Activated CD4-positive, CD25-positive, alpha-beta regulatory T cell treated with anti-CD3 and anti-CD28 coated beads, Interleukin-2, amount 50 U/mL, for 16 hours (primary cell): Measurements from ENCODE around the gene MECR.
A peak's percentile ranks its signal among the peaks of the same experiment; 100 is the strongest.
"Not testable (repeated sequence)": the region's sequence is repeated elsewhere in the genome, so short reads cannot be mapped to it uniquely, and the experiment has no call there.

ENCODE experiments used
- DNase-seq: peaks from one replicate; pipeline ENCODE4 v3.0.0-alpha.2; 2020; ENCODE audit warnings: low read depth, low spot score

Gene MECR

DNA sequence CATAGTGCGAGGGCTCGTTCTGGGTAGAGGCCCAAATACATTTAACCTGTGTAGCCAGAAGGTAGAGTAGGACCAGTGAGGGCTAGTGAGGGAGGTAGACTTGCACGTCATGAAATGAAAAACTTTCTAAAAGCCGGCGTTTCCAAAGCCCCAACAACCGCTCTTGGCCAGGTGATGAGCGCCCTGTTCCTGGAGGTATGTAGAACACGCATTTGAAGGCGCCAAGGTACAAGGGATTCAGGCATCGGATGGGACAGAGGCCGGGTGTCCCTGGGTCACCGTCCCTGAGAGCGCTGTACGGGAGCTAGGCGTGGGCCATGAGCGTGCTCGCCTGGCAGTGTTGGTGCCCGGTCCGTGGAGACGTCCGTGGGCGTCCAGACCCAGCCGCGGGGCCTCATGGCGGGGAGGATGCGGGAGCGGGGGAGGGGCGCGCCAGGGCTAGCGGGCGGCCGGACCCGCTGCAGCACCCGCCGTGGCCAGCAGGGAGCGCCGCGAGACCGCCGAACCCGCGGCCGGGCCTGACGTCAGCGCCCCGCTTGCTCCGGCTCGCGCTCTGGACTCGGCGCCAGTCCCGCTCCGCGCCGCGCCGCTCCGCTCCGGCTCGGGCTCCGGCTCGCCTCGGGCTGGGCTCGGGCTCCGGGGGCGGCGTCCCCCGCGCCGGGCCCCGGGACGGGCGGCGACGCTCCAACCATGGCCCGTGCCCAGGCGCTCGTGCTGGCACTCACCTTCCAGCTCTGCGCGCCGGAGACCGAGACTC lies 5.4 kb upstream of the MECR start, which contains the start of gene PTPRU:
TSS of gene PTPRU (plus strand) at position 568 of the 757 bp plus-strand sequence. CDS start at position 691, 123 bp downstream.
- peak; percentile 48 for DNase-seq

DNA sequence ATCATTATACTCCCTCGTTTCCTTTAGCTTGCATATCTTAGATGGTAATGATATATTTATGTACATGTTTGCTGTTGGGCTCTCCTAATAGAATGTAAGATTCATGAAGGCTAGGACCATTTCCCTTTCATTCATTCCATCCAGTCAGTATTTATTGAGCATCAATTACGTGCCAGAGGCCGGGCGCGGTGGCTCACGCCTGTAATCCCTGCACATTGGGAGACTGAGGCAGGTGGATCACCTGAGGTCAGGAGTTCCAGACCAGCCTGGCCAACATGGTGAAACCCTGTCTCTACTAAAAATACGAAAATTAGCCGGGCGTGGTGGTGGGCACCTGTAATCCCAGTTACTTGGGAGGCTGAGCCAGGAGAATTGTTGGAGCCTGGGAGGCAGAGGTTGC lies 4.1 kb upstream of the MECR start:
- DNase-seq, result not testable (repeated sequence)

DNA sequence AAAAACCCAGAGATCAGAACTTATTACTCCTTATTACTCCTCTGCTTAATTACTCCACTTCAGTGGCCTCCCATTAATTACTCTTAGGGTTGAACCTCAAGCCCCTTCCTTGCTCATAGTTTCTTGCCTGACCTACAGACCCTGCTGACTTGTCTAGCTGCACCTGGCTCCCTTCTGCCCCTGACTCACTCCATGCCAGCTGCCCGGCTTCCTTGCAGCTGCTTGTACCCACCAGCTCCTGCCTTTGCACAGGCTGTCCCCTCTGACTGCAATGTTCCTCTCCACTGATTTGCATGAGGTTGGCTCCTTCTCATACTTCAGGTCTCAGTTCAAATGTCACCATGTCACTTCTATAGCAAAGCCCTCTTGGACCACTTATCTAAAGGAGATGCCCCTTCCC lies 3.7 kb upstream of the MECR start:
- DNase-seq, result no peak

DNA sequence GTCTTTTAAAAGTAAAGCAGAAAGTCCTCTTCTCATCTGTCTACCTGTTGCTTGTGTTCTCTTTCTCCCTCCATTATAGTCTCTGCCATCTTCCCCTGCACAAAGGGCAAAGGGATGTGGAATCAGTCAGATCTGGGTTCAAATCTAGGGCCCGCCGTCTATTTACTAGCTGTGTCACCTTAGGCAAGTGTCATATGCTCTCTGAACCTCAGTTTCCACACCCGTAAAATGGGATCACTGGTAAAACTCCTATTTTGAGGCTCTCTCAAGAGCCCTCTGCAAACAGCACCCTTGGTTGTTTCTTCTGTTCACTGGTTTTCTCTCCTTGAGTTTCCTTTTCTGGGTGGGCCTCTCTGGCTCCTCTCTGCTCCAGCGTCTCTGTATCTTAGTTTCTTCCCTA lies 3.0 kb upstream of the MECR start:
- DNase-seq, result no peak

DNA sequence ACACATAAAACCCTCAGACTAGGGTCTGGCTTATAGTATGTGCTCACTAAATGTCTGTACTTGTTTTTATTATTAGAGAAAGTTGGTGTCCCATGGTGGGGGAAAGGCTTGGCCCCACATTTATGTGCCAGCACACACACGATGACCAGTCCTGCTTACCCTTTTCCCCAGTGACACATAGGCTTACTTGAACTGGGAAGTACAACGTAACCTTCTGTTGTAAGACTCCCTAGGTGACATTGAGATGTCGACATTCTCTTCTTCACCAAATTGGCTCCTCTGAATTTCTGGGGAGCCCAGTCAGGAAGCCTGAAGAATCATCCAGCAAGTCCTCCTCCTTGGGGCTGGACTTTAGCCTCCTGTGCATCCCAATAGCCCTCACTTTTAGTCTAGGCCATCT lies 1.7 kb upstream of the MECR start:
- DNase-seq, result no peak

DNA sequence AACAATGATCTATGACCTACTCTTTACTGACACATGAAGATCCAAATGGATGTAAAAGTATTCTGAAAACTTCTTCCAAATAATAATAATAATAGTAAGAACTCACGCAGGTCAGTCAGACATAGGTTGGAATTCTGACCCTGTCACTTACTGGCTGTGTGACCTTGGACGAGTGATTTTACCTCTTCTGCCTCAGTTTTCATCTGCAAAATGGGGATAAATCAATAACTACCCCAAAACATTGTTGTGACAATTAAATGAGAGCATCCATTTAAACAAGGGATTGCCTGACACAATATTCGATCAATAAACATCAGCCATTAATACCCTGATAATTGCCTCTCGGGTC lies 556 bp downstream of the MECR start:
- DNase-seq, result no peak

DNA sequence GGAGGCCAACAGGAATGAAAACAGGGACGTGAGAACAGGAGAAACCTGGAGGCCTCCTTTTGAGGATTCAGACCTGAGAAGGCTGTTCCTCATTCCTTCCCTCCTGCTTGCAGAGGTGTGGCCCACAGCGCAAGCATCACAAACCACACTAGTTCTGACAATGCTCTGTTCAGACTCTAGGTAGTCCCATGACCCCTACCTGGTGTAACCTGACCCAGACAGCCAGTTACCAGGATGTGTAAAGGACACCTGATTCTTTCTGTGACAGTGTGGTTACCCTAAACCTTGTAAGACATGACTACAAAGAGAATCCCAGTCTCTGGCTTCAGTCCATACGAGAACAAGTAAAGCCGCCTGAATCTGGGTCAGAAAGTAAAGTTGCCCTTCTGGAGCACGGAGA lies 3.2 kb downstream of the MECR start:
- no peak for DNase-seq

DNA sequence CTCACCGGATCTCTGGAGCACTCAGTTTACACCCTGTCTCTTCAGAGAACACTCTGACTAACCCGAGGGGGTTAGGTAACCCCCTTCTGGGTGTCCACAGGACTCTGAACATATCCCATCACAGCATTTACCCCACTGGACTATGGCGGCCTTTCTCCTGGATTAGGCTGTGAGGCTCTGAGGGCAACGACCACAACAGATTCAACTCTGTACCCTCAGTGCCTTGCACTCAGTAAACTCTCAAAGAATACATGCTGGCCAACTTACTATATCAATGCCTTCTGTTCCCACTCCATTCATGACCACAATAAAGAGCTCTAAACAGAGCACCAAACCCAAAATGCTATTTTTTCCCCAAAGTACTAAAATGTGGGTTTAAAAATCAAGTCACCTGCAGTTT lies 5.4 kb downstream of the MECR start:
- no peak for DNase-seq

DNA sequence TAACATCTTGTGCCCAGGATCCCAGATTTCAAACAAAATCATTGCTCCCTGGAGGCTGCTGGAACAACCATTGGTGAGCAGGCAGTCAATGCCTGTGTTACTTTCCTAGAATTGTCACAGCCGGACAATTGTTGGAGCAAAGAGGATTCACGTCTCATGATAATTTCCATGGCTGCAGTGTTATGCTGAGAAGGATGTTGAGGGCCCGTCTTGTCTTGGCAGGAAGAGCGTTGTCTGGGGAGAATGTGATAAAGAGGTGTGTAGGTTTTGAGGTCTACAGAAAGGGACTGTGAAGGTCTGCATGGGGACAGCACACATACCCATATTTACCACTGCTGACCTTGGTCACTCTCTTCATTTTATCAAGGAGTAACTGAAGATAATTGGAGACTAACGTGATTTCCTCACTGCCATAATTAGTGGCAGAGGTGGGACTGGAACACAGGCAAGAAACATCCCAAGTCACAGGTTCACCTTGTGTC lies 6.3 kb downstream of the MECR start:
- DNase-seq, result no peak

DNA sequence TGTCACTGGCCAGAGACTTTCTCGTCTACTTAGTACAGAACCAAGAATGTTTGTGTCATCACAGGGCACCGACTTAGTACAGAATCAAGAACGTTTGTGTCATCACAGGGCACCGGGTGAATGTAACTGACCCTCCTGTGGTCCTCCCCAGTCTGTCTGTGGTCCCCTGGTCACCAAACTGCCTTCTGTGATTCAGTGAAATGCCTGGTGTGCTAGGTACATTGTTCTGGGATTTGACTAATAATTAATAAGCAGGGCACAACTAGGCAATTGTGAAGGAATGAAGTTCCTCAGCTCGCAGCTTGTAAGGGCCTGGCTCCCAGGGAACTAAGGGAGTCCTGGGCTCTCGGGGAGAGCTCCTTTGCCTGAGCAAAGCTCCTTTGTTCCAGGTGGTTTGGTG lies 7.2 kb downstream of the MECR start:
- DNase-seq, result no peak

DNA sequence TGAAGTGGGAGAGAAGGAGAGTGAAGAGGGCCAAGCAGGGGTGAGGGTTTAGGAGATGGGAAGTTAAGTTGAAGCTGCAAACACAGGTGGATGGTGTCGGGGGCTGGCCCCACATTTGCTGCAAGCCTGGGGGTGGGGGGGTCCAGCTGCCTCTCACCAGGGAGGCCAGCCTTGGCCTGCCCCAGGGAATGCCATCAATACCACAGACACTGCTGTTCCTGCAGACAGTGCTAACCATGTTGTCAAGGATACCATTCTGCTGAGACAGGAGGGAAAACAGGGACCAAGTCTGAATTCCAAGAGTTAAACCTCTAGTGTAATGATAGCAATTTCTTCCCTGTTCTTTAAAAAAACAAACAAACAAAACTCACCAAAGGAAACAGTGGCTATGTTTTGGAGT lies 8.0 kb downstream of the MECR start:
- DNase-seq, result no peak

DNA sequence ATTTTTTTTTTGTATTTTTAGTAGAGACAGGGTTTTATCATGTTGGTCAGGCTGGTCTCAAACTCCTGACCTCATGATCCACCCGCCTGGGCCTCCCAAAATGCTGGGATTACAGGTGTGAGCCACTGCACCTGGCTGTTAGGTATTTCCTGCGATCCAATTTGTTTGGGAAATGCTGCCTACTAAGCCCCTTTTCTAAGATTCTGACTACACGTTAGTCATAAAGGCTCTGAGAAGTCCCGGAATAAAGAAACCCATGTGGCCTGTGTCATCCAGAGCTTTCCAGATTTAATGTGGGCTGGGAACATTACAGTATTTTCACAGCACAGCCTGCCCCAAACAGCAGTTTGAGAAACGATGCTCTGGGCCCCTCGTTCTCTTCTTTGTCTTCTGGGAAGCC lies 8.5 kb downstream of the MECR start:
- not testable (repeated sequence) for DNase-seq

DNA sequence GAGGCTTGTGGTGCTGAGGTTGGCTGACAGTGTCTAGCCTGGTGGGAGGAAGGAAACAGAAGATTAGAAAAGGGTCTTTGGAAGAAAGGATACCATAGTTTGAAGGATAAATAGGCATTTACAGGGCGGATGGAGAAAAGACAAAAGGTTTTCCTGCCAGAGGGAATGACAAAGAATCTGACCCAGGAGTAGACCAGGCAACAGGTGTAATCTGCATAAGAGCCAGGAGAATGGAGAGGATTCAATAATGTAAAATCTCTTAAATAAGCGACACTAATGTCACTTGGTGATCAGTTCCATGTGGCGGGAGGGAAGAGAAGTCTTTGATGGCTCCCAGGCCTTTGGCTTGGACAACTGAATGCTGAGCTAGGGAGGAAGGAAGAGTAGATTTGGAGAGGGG lies 9.4 kb downstream of the MECR start:
- DNase-seq, result no peak

DNA sequence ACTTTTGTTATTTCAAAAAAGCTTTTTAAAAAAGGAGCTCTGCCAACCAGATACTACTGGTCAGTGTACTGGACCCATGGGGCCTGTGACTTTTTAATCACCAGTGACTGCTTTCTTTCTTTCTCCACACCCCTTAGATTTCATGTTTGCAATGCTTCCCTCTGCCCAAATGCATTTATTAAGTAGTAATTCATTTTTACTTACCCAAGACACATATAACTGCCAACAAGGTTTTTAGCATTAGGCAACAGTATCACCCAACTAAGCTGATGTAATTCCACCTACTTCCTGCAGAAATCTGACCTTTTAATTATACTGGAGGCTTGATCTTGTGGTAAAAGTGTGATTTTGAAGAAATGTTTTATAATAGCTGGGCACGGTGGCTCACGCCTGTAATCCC lies 12.5 kb downstream of the MECR start:
- no peak for DNase-seq

DNA sequence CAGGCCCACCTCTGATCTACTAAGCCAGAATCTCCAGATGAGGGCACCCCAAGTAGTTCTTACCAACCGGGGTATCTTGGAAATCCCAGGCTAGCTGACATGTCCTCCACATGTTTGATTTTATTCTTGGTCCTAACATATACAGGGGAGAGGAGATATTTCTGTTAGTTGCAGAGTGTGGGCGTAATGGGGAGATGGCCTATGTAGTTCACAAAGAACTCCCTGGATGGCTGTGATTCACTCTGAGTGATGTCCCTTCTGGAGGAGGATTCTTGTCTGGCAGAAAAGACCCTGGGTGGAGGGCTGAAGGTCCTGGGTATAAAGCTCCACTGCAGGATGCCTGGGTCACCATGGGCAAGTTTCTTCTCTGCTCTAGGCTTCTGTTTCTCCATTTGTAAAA lies 13.1 kb downstream of the MECR start:
- DNase-seq, result no peak

DNA sequence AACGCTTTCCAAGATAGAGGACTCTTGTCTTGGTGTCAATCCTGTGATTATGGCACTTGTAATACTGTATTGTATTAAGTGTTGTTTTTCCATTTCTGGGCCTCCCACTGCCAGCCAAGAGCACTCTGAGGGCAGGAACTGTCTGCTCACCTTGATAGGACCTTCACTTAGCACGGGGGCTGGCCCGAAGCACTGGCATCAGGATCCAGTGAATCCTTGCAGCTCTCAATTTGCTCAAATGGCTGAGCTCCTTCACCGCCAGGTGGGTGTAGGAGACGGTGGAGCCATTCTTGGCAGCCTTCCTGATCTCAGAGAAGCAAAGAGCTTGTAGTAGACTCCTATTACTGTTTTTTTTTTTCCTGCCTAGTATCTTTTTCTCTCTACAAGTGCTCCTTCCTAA lies 17.7 kb downstream of the MECR start:
- DNase-seq, result no peak

DNA sequence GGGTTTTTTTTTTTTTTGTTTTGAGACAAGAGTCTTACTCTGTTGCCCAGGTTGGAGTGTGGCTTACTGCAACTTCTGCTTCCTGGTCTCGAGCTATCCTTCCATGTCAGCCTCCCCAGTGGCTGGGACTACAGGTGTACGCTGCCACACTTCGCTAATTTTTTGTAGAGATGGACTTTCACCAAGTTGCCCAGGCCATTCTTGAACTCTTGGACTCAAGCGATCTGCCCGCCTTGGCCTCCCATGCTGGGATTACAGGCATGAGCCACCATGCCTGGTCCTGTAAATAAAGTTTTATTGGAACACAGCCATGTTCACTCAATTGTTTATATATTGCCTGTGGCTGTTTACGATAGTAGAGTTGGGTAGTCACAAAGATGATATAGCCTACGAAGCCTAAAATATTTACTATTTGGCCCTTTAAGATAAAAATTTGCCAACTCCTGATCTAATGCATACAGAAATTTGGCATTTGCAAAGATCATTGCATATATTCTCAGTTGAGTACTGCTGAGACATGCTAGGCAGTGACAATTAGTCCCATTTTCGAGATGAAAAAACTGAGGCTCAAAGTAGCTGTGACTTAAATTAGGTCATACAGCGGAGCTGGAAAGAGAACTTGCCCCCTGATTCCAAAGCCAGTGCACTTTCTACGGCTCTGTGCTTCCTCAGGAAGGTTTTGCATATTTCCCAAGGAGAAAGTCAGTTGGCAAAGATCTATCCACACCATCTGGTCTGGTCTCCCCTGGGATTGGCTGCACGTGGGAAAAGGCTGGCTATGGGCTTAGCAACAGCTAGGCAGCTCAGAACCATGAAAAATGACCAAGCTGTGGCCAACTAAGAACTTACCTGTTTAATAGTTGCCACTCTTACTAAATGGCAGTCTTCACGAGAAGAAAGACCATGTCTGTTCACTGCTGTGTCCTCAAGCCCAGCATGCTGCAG lies 19.4 kb downstream of the MECR start:
- DNase-seq, result no peak

DNA sequence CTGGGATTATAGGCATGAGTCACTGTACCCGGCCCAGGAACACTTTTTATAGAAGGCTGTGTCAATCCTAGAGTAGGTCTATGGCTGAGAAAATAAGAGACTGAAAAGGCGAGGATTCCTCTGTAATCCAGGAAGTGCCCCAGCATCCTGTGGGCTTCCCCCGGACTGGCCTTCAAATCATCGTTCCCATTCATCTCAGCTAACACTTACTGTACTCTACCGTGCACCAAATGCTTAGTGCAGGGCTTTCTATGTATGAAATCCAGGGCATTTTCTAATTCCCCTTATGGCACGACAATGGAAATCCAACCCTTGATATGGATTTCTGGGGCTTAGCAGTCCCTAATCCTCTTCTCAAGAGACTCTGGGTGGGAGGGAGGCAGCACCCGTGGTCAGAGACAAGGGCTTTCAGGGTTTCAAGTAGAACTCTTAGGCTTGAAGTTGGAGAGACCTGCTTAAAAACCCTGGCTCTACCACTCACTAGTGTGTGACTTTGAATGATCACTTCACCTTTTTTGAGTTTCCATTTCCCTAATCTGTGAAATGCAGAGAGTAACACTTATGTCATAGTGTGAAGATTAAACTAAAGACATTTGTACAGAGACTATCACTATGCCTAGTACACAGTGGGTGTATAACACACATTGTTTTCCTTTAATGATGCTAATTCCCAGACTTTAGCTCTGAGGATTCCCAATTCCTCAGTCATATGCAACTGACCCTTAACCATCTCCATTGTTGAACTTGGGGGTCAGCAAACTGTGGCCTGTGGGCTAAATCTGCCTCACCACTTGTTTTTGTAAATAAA lies 20.3 kb downstream of the MECR start:
- no peak for DNase-seq

DNA sequence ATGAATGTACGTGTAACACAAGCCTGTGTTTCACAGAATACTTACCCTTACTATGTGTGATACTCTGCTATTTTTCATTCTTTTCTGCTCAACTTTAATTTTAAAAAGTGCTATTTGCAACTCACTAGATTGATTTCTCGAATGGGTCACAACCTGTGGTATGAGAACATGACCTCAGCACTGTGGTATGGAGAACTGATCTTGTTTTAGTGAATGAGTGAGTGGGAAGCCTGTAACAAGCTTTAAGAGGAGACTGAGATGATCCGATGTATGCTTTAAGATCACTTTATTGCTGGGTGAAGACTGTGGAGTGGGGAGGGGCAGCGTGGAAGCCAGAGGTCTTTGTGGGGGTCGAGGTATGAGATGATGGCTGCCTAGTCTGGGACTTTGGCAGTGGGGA lies 21.6 kb downstream of the MECR start:
- DNase-seq, result no peak

DNA sequence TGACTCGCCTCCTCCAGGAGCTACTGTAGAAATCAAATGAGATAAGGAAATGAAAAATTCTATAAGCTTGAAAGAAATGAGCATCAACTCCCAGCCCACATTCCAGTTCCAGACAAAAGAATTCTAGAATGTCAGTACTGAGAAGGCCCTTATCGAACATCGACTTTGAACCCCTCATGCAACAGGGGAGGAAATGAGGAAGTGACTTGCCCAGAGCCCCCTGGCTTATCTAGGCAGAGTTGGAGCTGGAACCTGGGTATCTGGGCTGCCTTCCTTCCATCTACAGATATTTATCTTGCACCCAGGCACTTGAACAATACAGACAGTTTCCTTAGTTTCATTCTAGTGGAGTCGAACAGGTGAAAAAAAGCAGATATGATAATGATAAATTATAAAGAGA lies 22.3 kb downstream of the MECR start:
- no peak for DNase-seq

DNA sequence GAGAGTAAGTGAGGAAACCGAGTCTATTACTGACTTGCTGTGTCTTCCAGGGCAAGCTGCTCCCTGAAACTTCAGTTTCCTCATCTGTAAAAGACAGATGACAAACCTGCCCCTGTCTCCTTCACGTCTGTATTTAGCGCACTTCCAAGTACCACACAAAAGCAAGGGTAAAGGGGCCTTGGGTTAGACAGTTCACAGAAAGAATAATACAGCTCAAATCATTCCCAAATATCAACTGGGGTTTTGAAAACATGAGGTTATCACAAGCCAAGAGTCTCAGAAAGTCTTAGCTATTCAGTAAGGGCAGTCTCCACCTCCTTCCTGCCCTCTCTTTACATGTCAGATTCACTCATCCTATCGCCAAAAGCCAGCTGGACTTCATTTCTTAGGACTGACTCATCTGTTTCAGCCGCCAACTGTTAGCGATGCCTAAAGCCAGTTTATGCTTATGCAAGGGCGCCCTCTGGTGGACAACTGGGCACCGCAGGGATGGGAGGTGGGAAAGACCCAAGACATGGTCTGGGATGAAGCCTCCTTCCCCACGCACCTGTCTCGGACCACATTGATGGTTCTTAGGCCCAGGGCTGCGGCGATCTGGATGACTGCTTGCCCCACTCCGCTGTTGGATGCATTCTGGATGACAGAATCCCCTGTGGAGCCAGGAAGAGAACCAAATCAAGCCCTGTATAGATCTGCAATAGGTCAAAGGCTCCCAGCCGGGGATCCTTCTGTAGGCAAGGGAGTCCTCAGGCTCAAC lies 28.0 kb downstream of the MECR start:
- peak; percentile 87 for DNase-seq
